PC-9 (cell line): ENCODE data around the gene MICAL3. TPM values are rescaled to one million over a fixed set of nuclear protein-coding genes. Genes with fewer than 3 reads are reported as not detected.

Source experiments
- BruUV-seq: library from RNA; stranded (reverse); fragments of 400-500 nt; replicated peaks from 2 replicates; lab custom pipeline; 2021; lab: Mats Ljungman, UMichigan
- CTCF ChIA-PET: fragments of 300-600 bp; sonication (Branson Sonifier 250); formaldehyde crosslinking; loops from one replicate; lab custom pipeline; 2022; ENCODE audit warnings: antibody characterized with exemption; lab: Charles Lee
- POLR2A ChIA-PET: fragments of 300-600 bp; sonication (Branson Sonifier 250); formaldehyde crosslinking; loops from one replicate; lab custom pipeline; 2022; ENCODE audit warnings: antibody characterized with exemption; ENCODE audit not compliant: unreplicated experiment; lab: Charles Lee
- DNase-seq, 2 experiments: peaks; one replicate each; pipeline versions ENCODE4 v3.0.0 to v3.0.0-alpha.2; 2015 to 2022; ENCODE audit warnings: mixed read lengths in 1 of 2
- H2AFZ ChIP-seq: fragments of 200-600 bp; sonication (generic); 2 replicates; pipeline ENCODE4 v1.8.1; 2017; ENCODE audit warnings: antibody characterized with exemption
- H3F3A ChIP-seq: fragments of 200-600 bp; sonication (generic); 2 replicates; pipeline ENCODE4 v1.8.1; 2017; ENCODE audit warnings: antibody characterized with exemption, mild to moderate bottlenecking, low read depth; ENCODE audit not compliant: insufficient read depth
- H3K27ac ChIP-seq: fragments of 200-600 bp; sonication (generic); 2 replicates; pipeline ENCODE4 v1.6.1; 2016; ENCODE audit warnings: mixed run types
- H3K27me3 ChIP-seq: fragments of 200-600 bp; sonication (generic); 2 replicates; pipeline ENCODE4 v1.6.1; 2016; ENCODE audit warnings: low read depth, mixed run types; ENCODE audit not compliant: insufficient read depth
- H3K36me3 ChIP-seq: fragments of 200-600 bp; sonication (generic); 2 replicates; pipeline ENCODE4 v1.6.1; 2016; ENCODE audit warnings: low read depth, mixed run types
- H3K4me1 ChIP-seq: fragments of 200-600 bp; sonication (generic); replicated peaks from 2 replicates; pipeline ENCODE4 v1.6.1; 2016; ENCODE audit warnings: mixed run types; ENCODE audit not compliant: insufficient read depth
- H3K4me2 ChIP-seq: fragments of 200-600 bp; sonication (generic); 2 replicates; pipeline ENCODE4 v1.6.1; 2017; ENCODE audit warnings: mixed run types
- H3K4me3 ChIP-seq: fragments of 200-600 bp; sonication (generic); 2 replicates; pipeline ENCODE4 v1.6.1; 2016; ENCODE audit warnings: mixed run types
- H3K79me2 ChIP-seq: fragments of 200-600 bp; sonication (generic); 2 replicates; pipeline ENCODE4 v1.6.1; 2017; ENCODE audit warnings: low read depth, mixed run types
- H3K9me2 ChIP-seq: fragments of 200-600 bp; sonication (generic); 2 replicates; pipeline ENCODE4 v1.8.1; 2017; ENCODE audit warnings: mild to moderate bottlenecking; ENCODE audit not compliant: insufficient read depth
- H3K9me3 ChIP-seq: fragments of 200-600 bp; sonication (generic); 2 replicates; pipeline ENCODE4 v1.8.1; 2016; ENCODE audit warnings: low read depth; ENCODE audit not compliant: insufficient read depth
- H4K20me1 ChIP-seq: fragments of 200-600 bp; sonication (generic); 2 replicates; pipeline ENCODE4 v1.8.1; 2017; ENCODE audit not compliant: insufficient read depth
- EZH2 ChIP-seq: fragments of 200-600 bp; sonication (generic); IDR thresholded peaks from 2 replicates; pipeline ENCODE4 v1.8.0; 2017; ENCODE audit warnings: antibody characterized with exemption, low read depth
- intact Hi-C: fragments of 100-400 bp; cut with micrococcal nuclease; formaldehyde crosslinking; loops from one replicate; pipeline ENCODE4 v1.10.0; 2022; ENCODE audit not compliant: unreplicated experiment
- total RNA-seq: library from RNA; stranded (reverse); gene quantifications from 2 replicates; pipeline ENCODE4 v1.2.3, GENCODE V29; 2021
- TF ChIP-seq, protein P1 (sequence below): fragments of 200-600 bp; sonication (generic); conservative IDR thresholded peaks from 2 replicates; pipeline ENCODE4 v1.6.1; 2017; ENCODE audit warnings: mixed run types, antibody characterized with exemption, mild to moderate bottlenecking, moderate library complexity

Gene MICAL3
- total RNA-seq, 1 experiment from 2014 or later, result 27.4 TPM

DNA sequence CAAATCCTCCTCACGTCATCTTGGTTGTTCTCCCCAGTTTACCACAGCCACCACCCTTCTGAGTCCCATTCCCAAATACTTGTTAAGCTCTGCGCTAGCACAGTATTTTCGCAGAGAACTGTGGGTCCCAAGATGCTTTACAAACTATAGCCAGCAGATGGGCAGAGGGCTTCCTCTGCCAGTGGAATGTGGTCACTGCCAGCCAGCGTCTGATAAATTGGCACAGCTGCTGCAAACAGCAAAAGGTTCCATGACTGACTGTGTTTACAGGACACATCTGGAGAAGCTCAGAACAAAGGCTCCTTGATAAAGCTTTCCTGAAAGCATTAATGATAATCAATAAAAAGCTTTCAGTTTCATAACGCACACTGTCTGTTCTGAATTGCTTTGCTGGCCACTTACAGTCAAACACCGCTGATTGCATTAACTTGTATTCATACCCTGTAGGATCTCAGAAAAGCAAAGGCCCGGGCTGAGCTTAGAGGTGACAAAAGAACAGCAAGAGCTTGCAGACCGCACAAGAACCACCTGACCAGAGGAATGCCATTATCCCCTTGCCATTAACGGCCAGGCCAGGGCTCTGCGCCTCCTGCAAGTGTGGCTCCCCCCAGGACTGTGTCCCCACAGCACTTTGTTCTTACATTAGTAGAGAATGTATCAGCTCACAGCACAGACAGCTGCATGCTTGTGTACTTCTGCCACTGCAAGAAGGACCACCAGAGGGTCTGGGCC is 120.6 kb downstream of the MICAL3 start:
- POLR2A ChIA-PET, result no interaction called here
- CTCF ChIA-PET, result no interaction called here
- Histone ChIP-seq H3K4me1 (no peaks in the 10 kb centered on the region), H3K9me2 (no peaks in the 10 kb centered on the region), H3K27ac (no peak overlapping the region), H3K36me3 (no peaks in the 10 kb centered on the region), H2AFZ (no peak overlapping the region), H3F3A (no peaks in the 10 kb centered on the region), H3K79me2 (no peaks in the 10 kb centered on the region), H3K4me2 (no peak overlapping the region), H4K20me1 (no peaks in the 10 kb centered on the region), H3K9me3 (no peaks in the 10 kb centered on the region), H3K27me3 (no peaks in the 10 kb centered on the region), H3K4me3 (no peak overlapping the region)
- BruUV-seq, result no TSS peak
- no peak for DNase-seq
- no peak for TF ChIP-seq EZH2
- TF ChIP-seq, protein P1, sequence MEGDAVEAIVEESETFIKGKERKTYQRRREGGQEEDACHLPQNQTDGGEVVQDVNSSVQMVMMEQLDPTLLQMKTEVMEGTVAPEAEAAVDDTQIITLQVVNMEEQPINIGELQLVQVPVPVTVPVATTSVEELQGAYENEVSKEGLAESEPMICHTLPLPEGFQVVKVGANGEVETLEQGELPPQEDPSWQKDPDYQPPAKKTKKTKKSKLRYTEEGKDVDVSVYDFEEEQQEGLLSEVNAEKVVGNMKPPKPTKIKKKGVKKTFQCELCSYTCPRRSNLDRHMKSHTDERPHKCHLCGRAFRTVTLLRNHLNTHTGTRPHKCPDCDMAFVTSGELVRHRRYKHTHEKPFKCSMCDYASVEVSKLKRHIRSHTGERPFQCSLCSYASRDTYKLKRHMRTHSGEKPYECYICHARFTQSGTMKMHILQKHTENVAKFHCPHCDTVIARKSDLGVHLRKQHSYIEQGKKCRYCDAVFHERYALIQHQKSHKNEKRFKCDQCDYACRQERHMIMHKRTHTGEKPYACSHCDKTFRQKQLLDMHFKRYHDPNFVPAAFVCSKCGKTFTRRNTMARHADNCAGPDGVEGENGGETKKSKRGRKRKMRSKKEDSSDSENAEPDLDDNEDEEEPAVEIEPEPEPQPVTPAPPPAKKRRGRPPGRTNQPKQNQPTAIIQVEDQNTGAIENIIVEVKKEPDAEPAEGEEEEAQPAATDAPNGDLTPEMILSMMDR, result no peak
- intact Hi-C loops, result no loop called here

- Histone ChIP-seq H3K9me3 (no peaks in the 10 kb centered on the region), H3K27me3 (no peaks in the 10 kb centered on the region), H3K27ac (no peak overlapping the region), H3F3A (no peaks in the 10 kb centered on the region), H3K4me1 (no peaks in the 10 kb centered on the region), H3K4me2 (no peak overlapping the region), H4K20me1 (no peaks in the 10 kb centered on the region), H3K36me3 (no peaks in the 10 kb centered on the region), H3K9me2 (no peaks in the 10 kb centered on the region), H2AFZ (no peak overlapping the region), H3K4me3 (no peak overlapping the region), H3K79me2 (no peaks in the 10 kb centered on the region)
- DNase-seq, result no peak
- intact Hi-C loops, result no loop called here
- ChIA-PET CTCF (no interaction called here), POLR2A (no interaction called here)
- TF ChIP-seq, protein P1, result no peak
- TF ChIP-seq EZH2, result no peak
- no TSS peak for BruUV-seq
Measured at GRCh38 chr22:17902960-17903359, 121.4 kb downstream of the MICAL3 start.

DNA sequence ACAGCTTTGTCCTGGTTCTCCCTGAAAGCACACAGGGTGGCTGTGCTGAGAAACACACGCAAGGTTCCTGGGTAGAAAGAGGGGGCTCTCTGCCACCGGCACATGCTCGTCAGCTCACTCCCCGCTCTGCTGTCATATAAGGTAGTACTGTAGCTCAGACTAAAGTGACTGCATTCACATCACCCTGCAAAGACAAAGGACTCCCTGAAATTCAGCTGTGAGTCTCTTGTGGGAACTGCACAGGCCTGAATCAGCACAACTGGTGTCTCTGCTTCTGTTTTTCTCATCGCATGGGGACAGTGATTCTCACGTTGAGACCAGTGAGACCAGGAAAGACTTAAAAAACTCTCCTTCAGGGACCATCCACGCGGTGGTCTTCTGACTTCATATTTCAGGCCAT is 126.0 kb downstream of the MICAL3 start:
- intact Hi-C loops, result no loop called here

More for the DNA sequence above, 126.0 kb downstream of the MICAL3 start:
- Histone ChIP-seq H3K9me2 (no peaks in the 10 kb centered on the region), H3F3A (no peaks in the 10 kb centered on the region), H3K79me2 (no peaks in the 10 kb centered on the region), H3K27ac (no peak overlapping the region), H4K20me1 (no peaks in the 10 kb centered on the region), H3K4me2 (no peak overlapping the region), H3K27me3 (no peaks in the 10 kb centered on the region), H3K4me3 (no peak overlapping the region), H3K9me3 (no peaks in the 10 kb centered on the region), H2AFZ (no peak overlapping the region), H3K36me3 (no peaks in the 10 kb centered on the region), H3K4me1 (no peaks in the 10 kb centered on the region)
- ChIA-PET POLR2A (no interaction called here), CTCF (no interaction called here)
- no peak for DNase-seq
- TF ChIP-seq EZH2, result no peak
- TF ChIP-seq, protein P1, result no peak
- BruUV-seq, result no TSS peak
